Prostate gland (tissue), 2 donors: ENCODE data around the gene MAFB. TPM values are rescaled to one million over a fixed set of nuclear protein-coding genes. Genes with fewer than 3 reads are reported as not detected.

Source experiments
- DNase-seq: peaks from one replicate; pipeline ENCODE4 v3.0.0-alpha.2; 2019; ENCODE audit warnings: low spot score
- H3K27ac ChIP-seq, 2 donors: fragments of 200-600 bp; sonication (generic); 2 replicates each; pipeline ENCODE4 v1.5.1; 2017 to 2019
- H3K27me3 ChIP-seq: fragments of 200-600 bp; sonication (generic); replicated peaks from 2 replicates; pipeline ENCODE4 v1.5.1; 2019; ENCODE audit not compliant: insufficient read depth
- H3K36me3 ChIP-seq, 2 donors: fragments of 200-600 bp; sonication (generic); 1 replicate in 1 of 2; 2 replicates in 1 of 2; pipeline versions ENCODE4 v1.5.1 to v1.8.1; 2017 to 2019
- H3K4me1 ChIP-seq: fragments of 200-600 bp; sonication (generic); replicated peaks from 2 replicates; pipeline ENCODE4 v1.5.1; 2019
- H3K4me3 ChIP-seq, 2 donors: fragments of 200-600 bp; sonication (generic); 2 replicates each; pipeline ENCODE4 v1.5.1; 2017 to 2019
- H3K9me3 ChIP-seq: fragments of 200-600 bp; sonication (generic); 2 replicates; pipeline ENCODE4 v1.5.1; 2017
- CTCF ChIP-seq, 4 experiments: fragments of 200-600 bp in 2 of 4; fragments of 450-650 bp in 2 of 4; sonication (generic) in 2 of 4; IDR thresholded peaks; 1 replicate in 3 of 4; 2 replicates in 1 of 4; pipeline ENCODE4 v1.5.1; 2016 to 2019; ENCODE audit warnings: antibody characterized with exemption in 4 of 4, mild to moderate bottlenecking in 2 of 4, moderate library complexity in 2 of 4
- POLR2A ChIP-seq: fragments of 450-650 bp; IDR thresholded peaks from one replicate; pipeline ENCODE4 v1.6.1; 2016; ENCODE audit warnings: antibody characterized with exemption, mild to moderate bottlenecking
- POLR2AphosphoS5 ChIP-seq: sonication (generic); formaldehyde crosslinking; IDR thresholded peaks from one replicate; pipeline ENCODE4 v1.6.1; 2017; ENCODE audit warnings: antibody characterized with exemption
- WGBS: methylation state at CpG from one replicate; pipeline ENCODE4 v1.1.5; 2018; 5-methylcytosine and 5-hydroxymethylcytosine counted together
- intact Hi-C: fragments of 100-400 bp; cut with DNase I; formaldehyde crosslinking; loops from one replicate; pipeline ENCODE4 v1.14.2; 2022
- total RNA-seq, 2 donors: library from RNA; depleted of rRNA; stranded (reverse); fragments of >200 nt; gene quantifications; one replicate each; pipeline ENCODE4 v1.1.0, GENCODE V29; 2016

MAFB gene
- total RNA-seq, 2 donors from 2014 or later: 34.0 to 49.5 TPM

- intact Hi-C loops: no loop called here
- no peaks in the 10 kb centered on the region for H3K36me3 ChIP-seq
- H3K27me3 ChIP-seq: no peaks in the 10 kb centered on the region
- TF ChIP-seq POLR2AphosphoS5: no peak
- no peak for TF ChIP-seq CTCF (IDR thresholded peaks at IDR 0.05)
- no peak for TF ChIP-seq POLR2A
- H3K4me3 ChIP-seq: no peak overlapping the region
- H3K27ac ChIP-seq: no peak overlapping the region
- H3K4me1 ChIP-seq: no peaks in the 10 kb centered on the region
- no peaks in the 10 kb centered on the region for H3K9me3 ChIP-seq
- 66% methylated on average over 6 of the region's 6 CpGs for WGBS
- DNase-seq: no peak
Observed at GRCh38 chr20:40713508-40713907, 24.5 kb upstream of the MAFB start.

GRCh38 chr20:40711079-40711478 is 22.0 kb upstream of the MAFB start:
- Histone ChIP-seq H3K4me3 (no peak overlapping the region), H3K27me3 (no peaks in the 10 kb centered on the region), H3K27ac (no peak overlapping the region), H3K4me1 (no peaks in the 10 kb centered on the region), H3K9me3 (no peaks in the 10 kb centered on the region), H3K36me3 (no peaks in the 10 kb centered on the region)
- no peak for TF ChIP-seq POLR2A
- 78% methylated on average over 13 of the region's 13 CpGs for WGBS
- DNase-seq: no peak
- intact Hi-C loops: no loop called here

GRCh38 chr20:40710603-40711002 is 21.6 kb upstream of the MAFB start:
- Histone ChIP-seq H3K9me3 (no peaks in the 10 kb centered on the region), H3K27ac (no peak overlapping the region), H3K4me1 (no peaks in the 10 kb centered on the region), H3K36me3 (no peaks in the 10 kb centered on the region), H3K27me3 (no peaks in the 10 kb centered on the region), H3K4me3 (no peak overlapping the region)
- DNase-seq: no peak
- intact Hi-C loops: no loop called here
- TF ChIP-seq POLR2A (no peak), CTCF (IDR thresholded peaks at IDR 0.05) (no peak), POLR2AphosphoS5 (no peak)
- 83% methylated on average over 13 of the region's 13 CpGs for WGBS

- H3K27me3 ChIP-seq: no peaks in the 10 kb centered on the region
- TF ChIP-seq CTCF (IDR thresholded peaks at IDR 0.05) (no peak), POLR2A (no peak), POLR2AphosphoS5 (no peak)
- no peak overlapping the region for H3K27ac ChIP-seq
- no peaks in the 10 kb centered on the region for H3K4me1 ChIP-seq
- no peaks in the 10 kb centered on the region for H3K36me3 ChIP-seq
- no peak overlapping the region for H3K4me3 ChIP-seq
- 64% methylated on average over 3 of the region's 3 CpGs for WGBS
- no peaks in the 10 kb centered on the region for H3K9me3 ChIP-seq
- intact Hi-C loops: no loop called here
- no peak for DNase-seq
Observed at GRCh38 chr20:40706977-40707582, 18.0 kb upstream of the MAFB start.

- no peaks in the 10 kb centered on the region for H3K36me3 ChIP-seq
- intact Hi-C loops: no loop called here
- TF ChIP-seq POLR2AphosphoS5 (no peak), CTCF (IDR thresholded peaks at IDR 0.05) (no peak), POLR2A (no peak)
- H3K27ac ChIP-seq: no peak overlapping the region
- WGBS: 97% methylated on average over 3 of the region's 3 CpGs
- no peak for DNase-seq
- no peak overlapping the region for H3K4me3 ChIP-seq
- H3K27me3 ChIP-seq: no peaks in the 10 kb centered on the region
- H3K4me1 ChIP-seq: no peaks in the 10 kb centered on the region
- no peaks in the 10 kb centered on the region for H3K9me3 ChIP-seq
Observed at GRCh38 chr20:40705413-40705812, 16.4 kb upstream of the MAFB start.
